Suppressor macrophage (primary cell): ENCODE measurements around the gene TOR3A.
"Not testable (repeated sequence)": the region's sequence is repeated elsewhere in the genome, so short reads cannot be mapped to it uniquely, and the experiment has no call there.

ENCODE experiments used
- DNase-seq, 4 experiments: peaks; one replicate each; pipeline ENCODE4 v3.0.0-alpha.2; 2020 to 2022

TOR3A gene

GRCh38 chr1:179107706-179108629 lies 26.1 kb downstream of the TOR3A start:
- DNase-seq = no peak

- DNase-seq = no peak
Measured at GRCh38 chr1:179108644-179109043, 26.8 kb downstream of the TOR3A start.

GRCh38 chr1:179115181-179115580 lies 33.3 kb downstream of the TOR3A start:
- DNase-seq = no peak

GRCh38 chr1:179119513-179119912 lies 37.6 kb downstream of the TOR3A start:
- DNase-seq = no peak

GRCh38 chr1:179120736-179121135 lies 38.9 kb downstream of the TOR3A start:
- DNase-seq = no peak

- DNase-seq = peak; percentile 35 to 63 (median 41)
Measured at GRCh38 chr1:179121159-179121938, 39.5 kb downstream of the TOR3A start.

GRCh38 chr1:179124873-179125272 lies 43.0 kb downstream of the TOR3A start:
- DNase-seq = no peak

GRCh38 chr1:179126338-179127060 lies 44.6 kb downstream of the TOR3A start:
- no peak for DNase-seq

- no peak for DNase-seq
Measured at GRCh38 chr1:179127163-179127895, 45.5 kb downstream of the TOR3A start.

GRCh38 chr1:179128520-179128919 lies 46.6 kb downstream of the TOR3A start:
- DNase-seq = no peak

- peak in 2 of 4 experiments; percentile 66 to 69 for DNase-seq
Measured at GRCh38 chr1:179129702-179130473, 48.0 kb downstream of the TOR3A start.

GRCh38 chr1:179135168-179135567 lies 53.3 kb downstream of the TOR3A start:
- not testable (repeated sequence) for DNase-seq

GRCh38 chr1:179135707-179136106 lies 53.8 kb downstream of the TOR3A start:
- DNase-seq = not testable (repeated sequence)

GRCh38 chr1:179137617-179138255 lies 55.9 kb downstream of the TOR3A start:
- DNase-seq = no peak

- not testable (repeated sequence) for DNase-seq
Measured at GRCh38 chr1:179138755-179139154, 56.9 kb downstream of the TOR3A start.

GRCh38 chr1:179141592-179142251 lies 59.9 kb downstream of the TOR3A start:
- DNase-seq = peak; percentile 57 to 90 (median 75)

- DNase-seq = peak; percentile 80 to 96 (median 90)
Measured at GRCh38 chr1:179142889-179143299, 61.0 kb downstream of the TOR3A start.

GRCh38 chr1:179143322-179143721 lies 61.5 kb downstream of the TOR3A start:
- peak in 2 of 4 experiments; percentile 38 to 55 for DNase-seq

GRCh38 chr1:179144626-179145025 lies 62.8 kb downstream of the TOR3A start:
- no peak for DNase-seq

GRCh38 chr1:179145521-179145920 lies 63.7 kb downstream of the TOR3A start:
- DNase-seq = no peak
